Germinal center (tissue), 1 donor: ENCODE data around the gene NTNG1.

Experiments
- DNase-seq: peaks from one replicate; pipeline ENCODE4 v3.0.0; 2012; ENCODE audit warnings: mixed read lengths, low spot score

Gene NTNG1

GRCh38 chr1:107262467-107263286 lies 121.8 kb downstream of the NTNG1 start:
- DNase-seq = no peak

GRCh38 chr1:107263291-107263915 lies 122.6 kb downstream of the NTNG1 start:
- DNase-seq = no peak

- DNase-seq = no peak
Observed at GRCh38 chr1:107264007-107264406, 123.2 kb downstream of the NTNG1 start.

- DNase-seq = peak; percentile 4
Observed at GRCh38 chr1:107264561-107264960, 123.7 kb downstream of the NTNG1 start.

GRCh38 chr1:107267489-107267888 lies 126.7 kb downstream of the NTNG1 start:
- DNase-seq = no peak

GRCh38 chr1:107272321-107272720 lies 131.5 kb downstream of the NTNG1 start:
- no peak for DNase-seq

GRCh38 chr1:107273515-107273914 lies 132.7 kb downstream of the NTNG1 start:
- peak; percentile 2 for DNase-seq

GRCh38 chr1:107274227-107274626 lies 133.4 kb downstream of the NTNG1 start:
- DNase-seq = no peak

- DNase-seq = no peak
Observed at GRCh38 chr1:107276247-107276646, 135.4 kb downstream of the NTNG1 start.

GRCh38 chr1:107277022-107277421 lies 136.2 kb downstream of the NTNG1 start:
- peak; percentile 3 for DNase-seq

- no peak for DNase-seq
Observed at GRCh38 chr1:107286125-107286524, 145.3 kb downstream of the NTNG1 start.

- DNase-seq = no peak
Observed at GRCh38 chr1:107291987-107292386, 151.1 kb downstream of the NTNG1 start.

- DNase-seq = no peak
Observed at GRCh38 chr1:107293901-107294613, 153.2 kb downstream of the NTNG1 start.

GRCh38 chr1:107294686-107295085 lies 153.8 kb downstream of the NTNG1 start:
- DNase-seq = no peak

GRCh38 chr1:107297681-107298080 lies 156.8 kb downstream of the NTNG1 start:
- no peak for DNase-seq

GRCh38 chr1:107298526-107298925 lies 157.7 kb downstream of the NTNG1 start:
- DNase-seq = no peak

- DNase-seq = no peak
Observed at GRCh38 chr1:107299521-107299920, 158.7 kb downstream of the NTNG1 start.

GRCh38 chr1:107309962-107310361 lies 169.1 kb downstream of the NTNG1 start:
- no peak for DNase-seq

GRCh38 chr1:107315652-107316051 lies 174.8 kb downstream of the NTNG1 start:
- DNase-seq = no peak

- peak; percentile 4 for DNase-seq
Observed at GRCh38 chr1:107318932-107319331, 178.1 kb downstream of the NTNG1 start.

- no peak for DNase-seq
Observed at GRCh38 chr1:107323784-107324183, 182.9 kb downstream of the NTNG1 start.

- peak; percentile 14 for DNase-seq
Observed at GRCh38 chr1:107326824-107327445, 186.1 kb downstream of the NTNG1 start.
